GM21619 (cell line): ENCODE data around the gene MOGAT3.

ENCODE experiments used
- ATAC-seq: cut with Tn5 transposase; IDR thresholded peaks from one replicate; pipeline ENCODE4 v1.9.1; 2021; ENCODE audit not compliant: unreplicated experiment

The MOGAT3 gene

DNA sequence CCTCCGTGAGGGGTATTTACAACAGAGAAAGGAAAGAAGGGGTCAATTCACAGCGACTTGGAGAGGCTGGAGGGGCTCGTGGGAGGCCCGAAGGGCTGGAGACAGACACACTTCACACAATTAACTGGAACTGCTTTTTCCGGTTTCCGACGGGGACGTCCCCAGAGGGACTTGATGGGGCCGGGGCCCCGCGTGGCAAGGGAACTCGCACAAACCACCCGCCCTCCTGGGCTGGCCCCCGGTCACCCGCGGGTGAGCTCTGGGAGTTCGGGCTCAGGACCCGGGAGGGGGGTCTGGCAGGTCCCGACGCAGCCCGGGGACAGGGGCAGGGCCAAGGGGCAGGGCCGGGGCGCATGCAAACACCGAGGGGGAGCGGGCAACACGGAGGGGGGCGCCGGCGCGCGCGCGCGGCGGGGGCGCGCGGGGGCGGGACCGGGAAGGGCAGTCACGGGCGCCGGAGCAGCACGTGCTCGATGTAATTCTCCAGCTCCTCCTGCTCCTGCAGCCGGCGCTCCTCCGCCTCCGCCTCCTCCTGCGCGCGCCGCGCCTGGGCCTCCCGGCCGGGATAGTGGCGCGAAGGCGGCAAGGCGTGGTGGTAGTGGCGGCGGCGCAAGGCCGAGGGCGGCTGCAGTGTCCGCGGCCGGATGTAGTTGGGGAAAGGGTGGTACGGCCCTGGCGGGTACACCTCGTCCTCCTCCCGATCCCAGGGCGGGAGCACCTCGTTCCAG is 38.1 kb downstream of the MOGAT3 start:
- ATAC-seq = no peak

DNA sequence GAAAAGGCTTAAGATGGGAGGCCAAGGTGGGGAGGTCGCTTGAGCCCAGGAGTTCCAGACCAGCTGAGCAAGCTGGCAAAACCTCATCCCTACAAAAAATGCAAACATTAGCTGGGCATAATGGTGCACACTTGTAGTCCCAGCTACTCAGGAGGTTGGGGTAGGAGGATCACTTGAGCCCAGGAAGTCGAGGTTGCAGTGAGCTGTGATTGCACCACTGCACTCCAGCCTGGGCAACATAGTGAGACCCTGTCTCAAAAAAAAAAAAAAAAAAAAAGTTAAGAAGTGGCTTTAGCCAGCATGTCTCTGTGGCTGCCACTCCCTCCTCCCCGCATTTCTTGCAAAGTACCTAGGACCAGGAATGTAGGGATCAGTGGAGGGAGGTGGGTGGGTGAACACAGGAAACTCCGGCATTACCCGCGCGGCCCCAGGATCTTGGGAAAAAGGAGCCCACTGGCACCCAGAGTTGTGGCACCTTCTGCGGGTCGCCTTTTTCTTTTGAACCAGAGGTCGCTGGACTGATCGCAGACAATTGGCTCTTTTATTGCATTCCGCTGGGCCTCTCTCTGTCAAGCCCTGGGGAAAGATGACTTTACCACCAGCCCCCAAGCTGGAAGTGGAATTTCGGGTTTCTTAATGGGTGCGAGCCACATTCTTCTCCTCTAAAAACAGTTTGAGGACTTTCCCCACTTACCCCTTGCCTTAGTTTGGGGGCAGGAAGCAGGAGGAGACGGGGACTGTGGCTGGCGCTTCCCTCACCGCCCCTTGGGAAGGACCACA is 39.0 kb downstream of the MOGAT3 start:
- no peak for ATAC-seq

- ATAC-seq = no peak
These were observed 39.9 kb downstream of the MOGAT3 start for GRCh38 chr7:101160910-101161309.

GRCh38 chr7:101159696-101160674 is 40.9 kb downstream of the MOGAT3 start:
- no peak for ATAC-seq

GRCh38 chr7:101156866-101157589 is 43.8 kb downstream of the MOGAT3 start:
- no peak for ATAC-seq

DNA sequence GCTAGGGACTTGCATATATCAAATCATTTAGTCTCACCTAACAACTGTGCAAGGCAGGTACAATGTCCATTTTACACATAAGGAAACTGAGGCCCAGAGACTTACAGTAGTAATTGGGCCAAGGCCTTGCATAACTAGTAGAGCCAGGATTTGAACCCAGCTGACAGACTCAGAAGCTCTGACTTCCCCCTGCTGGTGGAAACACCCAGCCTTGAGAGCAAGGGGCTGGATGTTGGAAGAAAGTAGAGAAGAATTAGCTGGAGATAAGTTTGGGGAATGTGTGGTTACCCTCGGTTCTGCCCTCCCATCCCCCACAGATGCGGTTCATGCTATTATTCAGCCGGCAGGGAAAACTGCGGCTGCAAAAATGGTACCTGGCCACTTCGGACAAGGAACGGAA is 44.6 kb downstream of the MOGAT3 start:
- ATAC-seq = no peak

GRCh38 chr7:101155303-101155702 is 45.5 kb downstream of the MOGAT3 start:
- no peak for ATAC-seq

GRCh38 chr7:101154693-101155102 is 46.1 kb downstream of the MOGAT3 start:
- peak; percentile 25 for ATAC-seq

DNA sequence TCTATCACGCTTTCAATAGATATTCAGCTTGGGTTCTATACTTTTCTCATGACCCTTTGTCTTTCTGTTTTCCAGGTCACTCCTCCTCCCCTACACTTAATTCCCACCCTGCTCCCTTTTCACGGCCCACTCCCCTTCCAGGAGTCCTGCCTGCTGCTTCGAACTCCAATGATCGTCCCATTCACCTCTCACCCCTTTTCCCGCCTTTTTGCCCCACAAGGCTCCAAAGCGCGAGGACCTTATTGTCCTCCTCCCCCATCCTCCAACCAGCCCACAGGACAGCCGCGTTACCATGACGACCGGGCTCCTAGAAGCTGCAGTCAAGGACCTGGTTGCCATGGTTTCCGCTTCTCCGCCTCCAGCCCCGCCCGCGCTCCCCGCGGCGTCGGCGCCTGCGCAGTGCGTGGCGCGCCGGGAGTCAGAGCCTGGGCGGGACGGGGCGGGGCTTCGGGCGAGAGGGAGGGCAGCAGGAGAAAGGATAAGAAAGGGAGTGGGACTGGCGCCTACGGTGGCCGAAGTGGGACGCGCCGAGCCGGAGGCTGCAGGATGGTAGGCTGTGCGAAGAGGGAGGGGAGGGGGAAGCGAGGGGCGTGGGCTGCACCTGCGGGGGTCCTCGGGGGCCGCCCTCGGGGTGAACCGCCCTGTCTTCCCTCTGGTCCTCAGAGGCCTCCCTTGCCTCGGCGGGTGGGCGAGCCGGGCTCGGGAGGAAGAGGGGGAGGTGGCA is 46.7 kb downstream of the MOGAT3 start, which contains the start of gene AP1S1:
AP1S1 (plus strand) TSS at position 508 of the 724 bp plus-strand sequence; CDS start at position 547, 39 bp downstream.
- ATAC-seq = peak; percentile 73

GRCh38 chr7:101151908-101152651 is 48.8 kb downstream of the MOGAT3 start:
- ATAC-seq = no peak
